H1 (cell line): ENCODE data around the gene WDR27. TPM values are rescaled to one million over a fixed set of nuclear protein-coding genes. Genes with fewer than 3 reads are reported as not detected.

Experiments used
- CHD7 ChIP-seq: fragments of 300-600 bp; sonication (generic); IDR thresholded peaks from 2 replicates; pipeline ENCODE4 v1.7.1; 2012; ENCODE audit warnings: low read length, moderate library complexity, mild to moderate bottlenecking, inconsistent platforms; ENCODE audit not compliant: insufficient replicate concordance
- CTCF ChIP-seq, 3 experiments: IDR thresholded peaks; 1 replicate in 2 of 3; 2 replicates in 1 of 3; pipeline versions ENCODE4 v1.5.1 to v1.6.1; 2011; ENCODE audit warnings: low read length in 3 of 3, mild to moderate bottlenecking in 3 of 3, inconsistent platforms in 2 of 3, low read depth in 1 of 3, moderate library complexity in 1 of 3; ENCODE audit not compliant: insufficient read depth in 1 of 3; ENCODE audit errors: control extremely low read depth in 1 of 3
- JUND ChIP-seq: IDR thresholded peaks from 2 replicates; pipeline ENCODE4 v1.6.1; 2011; ENCODE audit warnings: mild to moderate bottlenecking, improper control_type of control experiment, low read length
- NRF1 ChIP-seq: IDR thresholded peaks from 2 replicates; pipeline ENCODE4 v1.6.1; 2011; ENCODE audit warnings: mild to moderate bottlenecking, low read depth, low read length, improper control_type of control experiment
- YY1 ChIP-seq: IDR thresholded peaks from 2 replicates; pipeline ENCODE4 v1.6.1; 2011; ENCODE audit warnings: low read depth, mild to moderate bottlenecking, low read length
- polyA plus RNA-seq, 7 experiments: library from polyadenylated mRNA; depleted of rRNA in 3 of 7; stranded (reverse) in 5 of 7; unstranded in 2 of 7; fragments of >200 nt in 5 of 7; fragments of 200-250 nt in 2 of 7; gene quantifications; 1 replicate in 5 of 7; 2 replicates in 1 of 7; 4 replicates in 1 of 7; pipeline versions ENCODE4 v1.2.1 to v1.2.3, GENCODE V29; 2011 to 2013; ENCODE audit warnings: missing spikeins in 2 of 7, mixed read lengths in 2 of 7
- total RNA-seq: library from RNA; stranded (reverse); fragmentation: NEBNext Ultra II Directional; extraction: Animal tissue kit (Norgen Biotek cat#: 25700); gene quantifications from 2 replicates; pipeline ENCODE4 v1.2.1, GENCODE V29; 2021

The WDR27 gene
- total and polyA plus RNA-seq, 2 of the 8 experiments (the other 6 are each of a cell fraction or from before 2014, with no cell fraction given), result 53.6 to 68.6 TPM

DNA sequence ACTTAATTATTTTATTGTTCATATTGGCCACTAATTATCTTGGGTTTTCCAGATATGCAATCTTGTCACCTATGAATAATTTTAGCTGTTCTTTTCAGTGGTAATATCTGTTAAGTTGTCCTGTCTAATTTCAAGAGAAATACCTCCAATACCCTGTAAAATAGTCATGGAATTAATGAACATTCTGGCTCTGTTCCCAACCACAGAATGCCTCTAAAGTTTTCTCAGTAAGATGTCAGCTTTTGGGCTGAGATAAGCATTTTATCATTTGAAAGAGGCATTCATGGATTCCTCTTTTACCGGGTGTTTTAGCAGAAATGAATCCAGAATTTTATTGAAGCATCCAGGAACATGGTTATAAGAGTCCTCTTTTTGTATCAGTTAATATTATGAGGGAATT lies 109.3 kb downstream of the WDR27 start (continued):
- TF ChIP-seq CHD7 (no peak), YY1 (no peak), JUND (no peak), CTCF (IDR thresholded peaks at IDR 0.05; ENCODE audit: control extremely low read depth in 1 of 3, insufficient read depth in 1 of 3, low read depth in 1 of 3, low read length in 3 of 3) (no peak), NRF1 (no peak)
